H1 (cell line): ENCODE data around the gene MRPL17. TPM values are rescaled to one million over a fixed set of nuclear protein-coding genes. Genes with fewer than 3 reads are reported as not detected.

ENCODE experiments used
- CREB1 ChIP-seq: IDR thresholded peaks from 2 replicates; pipeline ENCODE4 v1.6.1; 2012; ENCODE audit warnings: inconsistent platforms
- RAD21 ChIP-seq, 2 experiments: IDR thresholded peaks in 1 of 2; conservative IDR thresholded peaks in 1 of 2; 2 replicates each; pipeline ENCODE4 v1.6.1; 2011; ENCODE audit warnings: low read depth in 2 of 2, low read length in 2 of 2, improper control_type of control experiment in 1 of 2, inconsistent platforms in 1 of 2, mild to moderate bottlenecking in 1 of 2, moderate library complexity in 1 of 2
- SIX5 ChIP-seq: IDR thresholded peaks from 2 replicates; pipeline ENCODE4 v1.6.1; 2011; ENCODE audit warnings: mild to moderate bottlenecking, low read depth, low read length
- SP2 ChIP-seq: IDR thresholded peaks from 2 replicates; pipeline ENCODE4 v1.6.1; 2012; ENCODE audit warnings: mild to moderate bottlenecking, low read length, inconsistent platforms
- TBP ChIP-seq: IDR thresholded peaks from 2 replicates; pipeline ENCODE4 v1.6.1; 2011; ENCODE audit warnings: low read depth, low read length, improper control_type of control experiment
- TCF12 ChIP-seq: IDR thresholded peaks from 2 replicates; pipeline ENCODE4 v1.6.1; 2011; ENCODE audit warnings: low read depth, mild to moderate bottlenecking, low read length
- polyA plus RNA-seq, 7 experiments: library from polyadenylated mRNA; depleted of rRNA in 3 of 7; stranded (reverse) in 5 of 7; unstranded in 2 of 7; fragments of >200 nt in 5 of 7; fragments of 200-250 nt in 2 of 7; gene quantifications; 1 replicate in 5 of 7; 2 replicates in 1 of 7; 4 replicates in 1 of 7; pipeline versions ENCODE4 v1.2.1 to v1.2.3, GENCODE V29; 2011 to 2013; ENCODE audit warnings: missing spikeins in 2 of 7, mixed read lengths in 2 of 7
- total RNA-seq: library from RNA; stranded (reverse); fragmentation: NEBNext Ultra II Directional; extraction: Animal tissue kit (Norgen Biotek cat#: 25700); gene quantifications from 2 replicates; pipeline ENCODE4 v1.2.1, GENCODE V29; 2021
- TF ChIP-seq, protein P1 (sequence below): fragments of 300-600 bp; sonication (generic); IDR thresholded peaks from 2 replicates; pipeline ENCODE4 v1.7.1; 2012; ENCODE audit warnings: low read length, moderate library complexity, mild to moderate bottlenecking, inconsistent platforms; ENCODE audit not compliant: insufficient replicate concordance
- TF ChIP-seq, protein P2 (sequence below): IDR thresholded peaks from 2 replicates; pipeline ENCODE4 v1.6.1; 2011; ENCODE audit warnings: low read depth, mild to moderate bottlenecking, low read length; ENCODE audit not compliant: insufficient read depth
- TF ChIP-seq, protein P3 (sequence below): IDR thresholded peaks from 2 replicates; pipeline ENCODE4 v1.6.1; 2012; ENCODE audit warnings: inconsistent platforms

Gene MRPL17
- total and polyA plus RNA-seq, 2 of the 8 experiments (the other 6 are each of a cell fraction or from before 2014, with no cell fraction given): 55.7 to 70.5 TPM

- TF ChIP-seq, protein P1, sequence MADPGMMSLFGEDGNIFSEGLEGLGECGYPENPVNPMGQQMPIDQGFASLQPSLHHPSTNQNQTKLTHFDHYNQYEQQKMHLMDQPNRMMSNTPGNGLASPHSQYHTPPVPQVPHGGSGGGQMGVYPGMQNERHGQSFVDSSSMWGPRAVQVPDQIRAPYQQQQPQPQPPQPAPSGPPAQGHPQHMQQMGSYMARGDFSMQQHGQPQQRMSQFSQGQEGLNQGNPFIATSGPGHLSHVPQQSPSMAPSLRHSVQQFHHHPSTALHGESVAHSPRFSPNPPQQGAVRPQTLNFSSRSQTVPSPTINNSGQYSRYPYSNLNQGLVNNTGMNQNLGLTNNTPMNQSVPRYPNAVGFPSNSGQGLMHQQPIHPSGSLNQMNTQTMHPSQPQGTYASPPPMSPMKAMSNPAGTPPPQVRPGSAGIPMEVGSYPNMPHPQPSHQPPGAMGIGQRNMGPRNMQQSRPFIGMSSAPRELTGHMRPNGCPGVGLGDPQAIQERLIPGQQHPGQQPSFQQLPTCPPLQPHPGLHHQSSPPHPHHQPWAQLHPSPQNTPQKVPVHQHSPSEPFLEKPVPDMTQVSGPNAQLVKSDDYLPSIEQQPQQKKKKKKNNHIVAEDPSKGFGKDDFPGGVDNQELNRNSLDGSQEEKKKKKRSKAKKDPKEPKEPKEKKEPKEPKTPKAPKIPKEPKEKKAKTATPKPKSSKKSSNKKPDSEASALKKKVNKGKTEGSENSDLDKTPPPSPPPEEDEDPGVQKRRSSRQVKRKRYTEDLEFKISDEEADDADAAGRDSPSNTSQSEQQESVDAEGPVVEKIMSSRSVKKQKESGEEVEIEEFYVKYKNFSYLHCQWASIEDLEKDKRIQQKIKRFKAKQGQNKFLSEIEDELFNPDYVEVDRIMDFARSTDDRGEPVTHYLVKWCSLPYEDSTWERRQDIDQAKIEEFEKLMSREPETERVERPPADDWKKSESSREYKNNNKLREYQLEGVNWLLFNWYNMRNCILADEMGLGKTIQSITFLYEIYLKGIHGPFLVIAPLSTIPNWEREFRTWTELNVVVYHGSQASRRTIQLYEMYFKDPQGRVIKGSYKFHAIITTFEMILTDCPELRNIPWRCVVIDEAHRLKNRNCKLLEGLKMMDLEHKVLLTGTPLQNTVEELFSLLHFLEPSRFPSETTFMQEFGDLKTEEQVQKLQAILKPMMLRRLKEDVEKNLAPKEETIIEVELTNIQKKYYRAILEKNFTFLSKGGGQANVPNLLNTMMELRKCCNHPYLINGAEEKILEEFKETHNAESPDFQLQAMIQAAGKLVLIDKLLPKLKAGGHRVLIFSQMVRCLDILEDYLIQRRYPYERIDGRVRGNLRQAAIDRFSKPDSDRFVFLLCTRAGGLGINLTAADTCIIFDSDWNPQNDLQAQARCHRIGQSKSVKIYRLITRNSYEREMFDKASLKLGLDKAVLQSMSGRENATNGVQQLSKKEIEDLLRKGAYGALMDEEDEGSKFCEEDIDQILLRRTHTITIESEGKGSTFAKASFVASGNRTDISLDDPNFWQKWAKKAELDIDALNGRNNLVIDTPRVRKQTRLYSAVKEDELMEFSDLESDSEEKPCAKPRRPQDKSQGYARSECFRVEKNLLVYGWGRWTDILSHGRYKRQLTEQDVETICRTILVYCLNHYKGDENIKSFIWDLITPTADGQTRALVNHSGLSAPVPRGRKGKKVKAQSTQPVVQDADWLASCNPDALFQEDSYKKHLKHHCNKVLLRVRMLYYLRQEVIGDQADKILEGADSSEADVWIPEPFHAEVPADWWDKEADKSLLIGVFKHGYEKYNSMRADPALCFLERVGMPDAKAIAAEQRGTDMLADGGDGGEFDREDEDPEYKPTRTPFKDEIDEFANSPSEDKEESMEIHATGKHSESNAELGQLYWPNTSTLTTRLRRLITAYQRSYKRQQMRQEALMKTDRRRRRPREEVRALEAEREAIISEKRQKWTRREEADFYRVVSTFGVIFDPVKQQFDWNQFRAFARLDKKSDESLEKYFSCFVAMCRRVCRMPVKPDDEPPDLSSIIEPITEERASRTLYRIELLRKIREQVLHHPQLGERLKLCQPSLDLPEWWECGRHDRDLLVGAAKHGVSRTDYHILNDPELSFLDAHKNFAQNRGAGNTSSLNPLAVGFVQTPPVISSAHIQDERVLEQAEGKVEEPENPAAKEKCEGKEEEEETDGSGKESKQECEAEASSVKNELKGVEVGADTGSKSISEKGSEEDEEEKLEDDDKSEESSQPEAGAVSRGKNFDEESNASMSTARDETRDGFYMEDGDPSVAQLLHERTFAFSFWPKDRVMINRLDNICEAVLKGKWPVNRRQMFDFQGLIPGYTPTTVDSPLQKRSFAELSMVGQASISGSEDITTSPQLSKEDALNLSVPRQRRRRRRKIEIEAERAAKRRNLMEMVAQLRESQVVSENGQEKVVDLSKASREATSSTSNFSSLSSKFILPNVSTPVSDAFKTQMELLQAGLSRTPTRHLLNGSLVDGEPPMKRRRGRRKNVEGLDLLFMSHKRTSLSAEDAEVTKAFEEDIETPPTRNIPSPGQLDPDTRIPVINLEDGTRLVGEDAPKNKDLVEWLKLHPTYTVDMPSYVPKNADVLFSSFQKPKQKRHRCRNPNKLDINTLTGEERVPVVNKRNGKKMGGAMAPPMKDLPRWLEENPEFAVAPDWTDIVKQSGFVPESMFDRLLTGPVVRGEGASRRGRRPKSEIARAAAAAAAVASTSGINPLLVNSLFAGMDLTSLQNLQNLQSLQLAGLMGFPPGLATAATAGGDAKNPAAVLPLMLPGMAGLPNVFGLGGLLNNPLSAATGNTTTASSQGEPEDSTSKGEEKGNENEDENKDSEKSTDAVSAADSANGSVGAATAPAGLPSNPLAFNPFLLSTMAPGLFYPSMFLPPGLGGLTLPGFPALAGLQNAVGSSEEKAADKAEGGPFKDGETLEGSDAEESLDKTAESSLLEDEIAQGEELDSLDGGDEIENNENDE: no peak
- TF ChIP-seq, protein P2, sequence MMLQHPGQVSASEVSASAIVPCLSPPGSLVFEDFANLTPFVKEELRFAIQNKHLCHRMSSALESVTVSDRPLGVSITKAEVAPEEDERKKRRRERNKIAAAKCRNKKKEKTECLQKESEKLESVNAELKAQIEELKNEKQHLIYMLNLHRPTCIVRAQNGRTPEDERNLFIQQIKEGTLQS: 0 out of 2 replicates have a peak, but pooled peaks have one; percentile 22
- TF ChIP-seq TBP: no peak
- TF ChIP-seq, protein P3, sequence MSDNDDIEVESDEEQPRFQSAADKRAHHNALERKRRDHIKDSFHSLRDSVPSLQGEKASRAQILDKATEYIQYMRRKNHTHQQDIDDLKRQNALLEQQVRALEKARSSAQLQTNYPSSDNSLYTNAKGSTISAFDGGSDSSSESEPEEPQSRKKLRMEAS: no peak
- no peak for TF ChIP-seq CREB1
- TF ChIP-seq SP2: no peak
- TF ChIP-seq RAD21 (IDR thresholded peaks at IDR 0.05 in 1 of 2, conservative IDR thresholded peaks at IDR 0.05 in 1 of 2; ENCODE audit: low read depth in 2 of 2, low read length in 2 of 2): peak; percentile 67 to 77
- no peak for TF ChIP-seq TCF12
- TF ChIP-seq SIX5: no peak
Measured at GRCh38 chr11:6703247-6704063, 20.3 kb upstream of the MRPL17 start (continued).
